Measurements from ENCODE around the gene BPTF.
"Not testable (repeated sequence)": the region's sequence is repeated elsewhere in the genome, so short reads cannot be mapped to it uniquely, and the experiment has no call there.

Gene BPTF

DNA sequence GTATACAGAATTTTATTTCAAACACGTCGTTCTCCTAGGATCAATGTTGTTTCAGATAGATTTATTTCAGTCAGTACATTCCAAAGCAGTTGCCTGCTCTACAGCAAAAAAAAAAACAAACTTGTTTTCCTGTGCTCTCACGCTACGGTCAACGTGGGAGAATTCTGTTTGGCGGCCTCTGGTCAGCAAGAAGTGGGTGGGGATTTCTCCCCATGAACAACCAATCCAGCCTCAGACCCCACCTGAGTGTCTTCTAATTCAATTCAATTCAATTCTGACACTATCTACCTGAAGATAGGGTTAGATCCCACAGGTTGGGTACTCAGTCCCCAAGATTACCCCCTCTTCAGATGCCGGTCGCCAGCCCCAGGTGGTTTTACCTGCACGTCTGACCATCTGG is 148.9 kb downstream of the BPTF start:
- DNase-seq (ENCODE audit: low read depth) = no peak

DNA sequence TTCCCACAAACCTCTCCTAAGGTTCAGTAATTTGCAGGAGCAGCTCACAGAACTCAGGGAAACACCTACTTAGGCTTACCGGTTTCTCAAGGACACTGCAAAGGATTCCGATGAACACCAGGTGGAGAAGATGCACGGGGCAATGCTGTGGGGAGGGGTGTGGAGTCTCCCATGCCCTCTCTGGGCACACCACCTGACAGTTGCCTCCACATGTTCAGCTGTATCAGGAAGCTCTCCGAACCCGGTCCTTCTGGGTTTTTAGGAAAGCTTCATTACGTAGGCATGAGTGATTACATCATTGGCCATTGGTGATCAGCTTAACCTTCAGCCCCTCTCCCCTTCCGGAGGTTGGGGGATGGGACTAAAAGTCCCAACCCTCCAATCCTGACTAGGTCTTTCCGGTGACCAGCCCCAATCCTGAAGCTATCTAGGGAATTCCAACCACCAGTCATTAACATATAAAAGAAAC is 149.3 kb downstream of the BPTF start:
- DNase-seq (ENCODE audit: low read depth) = no peak

DNA sequence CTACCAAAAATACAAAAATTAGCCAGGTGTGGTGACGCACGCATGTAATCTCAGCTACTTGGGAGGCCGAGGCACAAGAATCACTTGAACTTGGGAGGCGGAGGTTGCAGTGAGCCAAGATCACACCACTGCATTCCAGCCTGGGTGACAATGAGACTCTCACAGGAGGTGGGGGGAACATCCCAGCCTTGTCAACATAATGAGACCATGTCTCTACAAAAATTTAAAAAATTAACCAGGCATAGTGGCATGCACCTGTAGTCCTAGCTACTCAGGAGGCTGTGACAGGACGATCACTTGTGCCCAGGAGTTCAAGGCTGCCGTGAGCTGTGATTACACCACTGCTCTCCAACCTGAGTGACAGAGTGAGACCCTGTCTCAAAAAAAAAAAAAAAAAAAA is 151.0 kb downstream of the BPTF start:
- not testable (repeated sequence) for DNase-seq (ENCODE audit: low read depth)

DNA sequence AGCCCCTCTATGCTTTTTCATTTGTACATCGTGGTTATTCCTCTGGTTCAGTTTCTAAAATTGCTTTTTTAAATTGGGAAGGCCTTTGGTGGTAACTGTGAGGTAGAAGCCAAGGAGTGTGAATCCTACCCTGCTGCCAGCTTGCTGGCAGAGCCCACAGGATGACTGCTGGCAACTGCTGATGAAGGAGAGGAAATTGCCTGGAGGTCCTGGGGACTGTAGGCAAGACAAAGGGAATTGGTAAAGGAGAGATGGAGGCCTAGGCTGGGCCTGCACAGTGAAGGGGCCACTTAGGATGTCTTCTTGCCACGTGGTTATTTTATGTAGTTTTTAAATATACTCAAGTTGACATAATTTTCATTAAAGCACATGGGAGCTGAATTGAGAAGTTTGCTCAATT is 155.2 kb downstream of the BPTF start:
- DNase-seq (ENCODE audit: low read depth) = no peak

DNA sequence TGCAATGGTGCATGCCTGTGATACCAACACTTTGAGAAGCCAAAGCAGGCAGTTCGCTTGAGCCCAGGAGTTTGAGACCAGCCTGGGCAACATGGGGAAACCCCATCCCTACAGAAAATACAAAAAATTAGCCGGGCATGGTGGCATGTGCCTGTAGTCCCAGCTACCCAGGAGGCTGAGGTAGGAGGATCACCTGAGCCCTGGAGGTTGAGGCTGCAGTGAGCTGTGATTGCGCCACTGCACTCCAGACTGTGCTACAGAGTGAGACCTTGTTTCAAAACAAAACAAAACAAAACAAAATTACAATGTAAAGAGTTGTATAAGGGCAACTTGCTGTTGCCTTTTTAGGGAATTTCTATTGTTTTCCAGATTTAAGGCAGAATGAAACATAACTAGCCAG is 155.6 kb downstream of the BPTF start:
- DNase-seq (ENCODE audit: low read depth) = not testable (repeated sequence)

DNA sequence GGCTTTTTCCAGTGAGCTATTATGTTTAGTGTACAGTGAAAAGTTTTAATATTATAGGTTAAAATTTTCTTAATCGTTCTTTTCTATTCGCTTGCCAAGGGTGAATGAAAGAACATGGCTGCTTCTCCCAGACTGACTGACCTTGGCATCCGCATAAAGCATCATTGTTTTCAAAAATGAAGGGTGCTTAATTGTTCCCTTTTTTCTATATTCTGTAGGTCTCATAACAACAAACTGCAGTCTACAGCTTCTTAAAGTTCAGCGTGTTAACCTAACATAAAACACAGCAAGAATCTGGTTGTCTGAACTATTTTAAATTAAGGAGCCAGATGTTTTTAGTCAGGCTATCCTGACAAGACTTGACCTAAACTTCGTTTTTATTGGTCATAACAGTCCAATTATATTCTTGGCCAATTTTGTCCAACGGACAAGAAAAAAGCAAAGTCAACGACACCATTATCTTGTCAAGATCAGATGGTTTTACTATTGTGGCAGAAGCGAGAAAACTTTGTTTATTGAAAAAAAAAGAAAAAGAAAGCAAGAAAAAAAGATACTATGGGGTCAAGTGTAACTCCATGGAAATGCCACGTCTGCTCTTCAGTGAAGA is 156.8 kb downstream of the BPTF start:
- DNase-seq (ENCODE audit: low read depth) = no peak

DNA sequence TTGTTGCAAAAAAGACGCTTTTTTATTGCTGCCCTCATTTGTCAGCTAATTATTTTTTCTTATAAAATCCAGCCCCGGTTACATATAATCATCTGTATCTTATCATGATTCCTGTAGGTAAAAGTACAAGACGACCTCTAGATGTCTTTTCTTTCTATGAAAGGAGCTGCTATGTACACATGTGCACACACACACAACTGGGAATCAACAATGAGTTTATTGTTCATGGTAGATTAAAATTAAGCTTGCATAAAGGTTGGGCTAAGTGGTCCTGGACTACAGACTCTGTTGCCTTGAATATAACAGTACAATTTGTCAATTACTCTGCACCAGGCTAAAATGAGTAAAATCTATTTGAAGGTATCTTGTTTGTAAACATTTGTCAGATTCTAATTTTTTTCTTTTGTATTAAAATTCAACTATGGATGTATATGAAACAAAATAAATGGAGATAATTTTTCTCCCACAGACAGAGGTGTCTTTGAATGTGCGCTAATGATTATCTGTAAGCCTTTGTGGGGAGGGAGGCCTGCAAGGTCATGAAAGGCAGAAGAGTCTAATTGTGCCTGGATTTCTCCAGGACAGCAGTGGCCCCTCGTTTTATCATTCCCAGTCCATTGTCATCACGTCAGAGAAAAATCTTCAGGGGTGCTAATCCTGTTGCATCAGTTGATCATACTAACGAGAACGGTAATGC is 157.5 kb downstream of the BPTF start:
- no peak for DNase-seq (ENCODE audit: low read depth)

DNA sequence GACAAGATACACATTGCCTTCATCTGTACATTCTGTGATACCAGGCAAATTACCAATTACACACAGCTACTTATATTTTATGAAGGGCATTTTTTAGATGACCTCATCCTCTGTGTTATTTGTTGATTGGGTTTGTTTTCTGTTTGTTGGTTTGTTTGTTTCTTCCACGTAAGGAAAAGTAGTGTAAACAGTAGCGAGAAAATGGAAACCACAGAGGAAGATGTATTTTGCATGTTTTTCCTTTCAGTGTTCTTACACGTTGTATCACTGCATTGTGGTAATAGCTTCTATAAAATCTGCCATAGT is 158.0 kb downstream of the BPTF start:
- no peak for DNase-seq (ENCODE audit: low read depth)

DNA sequence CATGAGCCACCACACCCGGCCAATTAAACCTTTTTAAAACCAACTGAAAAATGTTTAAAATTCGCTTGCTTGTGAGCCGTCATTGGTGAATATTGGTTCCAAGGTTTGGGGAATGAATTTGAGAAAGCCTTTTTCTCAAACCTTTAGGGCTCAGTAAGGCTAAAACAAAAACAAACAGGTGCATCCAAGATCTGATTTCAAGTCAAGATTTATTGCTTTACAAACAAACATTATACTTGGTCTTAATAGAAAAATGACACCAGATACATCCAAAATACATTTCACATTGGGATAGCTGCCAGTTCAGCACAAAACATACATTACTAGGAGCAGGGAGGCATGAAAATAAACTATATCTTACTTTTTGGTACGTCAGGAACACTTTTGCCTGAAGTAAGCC is 165.6 kb downstream of the BPTF start:
- no peak for DNase-seq (ENCODE audit: low read depth)

DNA sequence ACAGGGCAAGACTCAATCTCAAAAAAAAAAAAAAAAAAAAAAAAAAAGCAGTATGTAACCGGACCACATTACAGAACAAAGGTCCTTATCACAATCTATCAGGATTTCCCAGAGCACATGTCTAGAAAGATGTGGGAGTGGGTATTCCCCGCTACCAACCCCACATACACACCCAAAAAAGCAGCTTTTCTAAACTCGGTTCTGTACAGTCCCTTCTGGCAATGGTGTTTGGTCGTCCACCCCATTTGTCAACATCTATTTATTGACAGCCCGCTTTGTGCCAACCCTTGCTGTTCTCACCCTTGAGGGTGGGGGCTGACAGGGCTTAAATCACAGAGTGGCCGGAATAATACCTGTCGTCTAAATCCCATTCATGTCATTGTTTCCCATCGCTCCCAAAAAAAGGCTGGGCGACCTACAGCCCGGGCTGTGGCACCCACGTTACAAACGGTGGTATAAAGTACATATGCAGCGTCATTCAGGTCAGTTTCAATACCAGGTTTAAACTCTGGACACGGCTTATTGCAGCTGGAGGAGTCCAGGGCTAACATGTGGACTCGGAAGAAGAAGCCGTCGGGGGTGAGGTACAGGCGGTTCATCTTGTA is 167.3 kb downstream of the BPTF start:
- DNase-seq (ENCODE audit: low read depth) = no peak

DNA sequence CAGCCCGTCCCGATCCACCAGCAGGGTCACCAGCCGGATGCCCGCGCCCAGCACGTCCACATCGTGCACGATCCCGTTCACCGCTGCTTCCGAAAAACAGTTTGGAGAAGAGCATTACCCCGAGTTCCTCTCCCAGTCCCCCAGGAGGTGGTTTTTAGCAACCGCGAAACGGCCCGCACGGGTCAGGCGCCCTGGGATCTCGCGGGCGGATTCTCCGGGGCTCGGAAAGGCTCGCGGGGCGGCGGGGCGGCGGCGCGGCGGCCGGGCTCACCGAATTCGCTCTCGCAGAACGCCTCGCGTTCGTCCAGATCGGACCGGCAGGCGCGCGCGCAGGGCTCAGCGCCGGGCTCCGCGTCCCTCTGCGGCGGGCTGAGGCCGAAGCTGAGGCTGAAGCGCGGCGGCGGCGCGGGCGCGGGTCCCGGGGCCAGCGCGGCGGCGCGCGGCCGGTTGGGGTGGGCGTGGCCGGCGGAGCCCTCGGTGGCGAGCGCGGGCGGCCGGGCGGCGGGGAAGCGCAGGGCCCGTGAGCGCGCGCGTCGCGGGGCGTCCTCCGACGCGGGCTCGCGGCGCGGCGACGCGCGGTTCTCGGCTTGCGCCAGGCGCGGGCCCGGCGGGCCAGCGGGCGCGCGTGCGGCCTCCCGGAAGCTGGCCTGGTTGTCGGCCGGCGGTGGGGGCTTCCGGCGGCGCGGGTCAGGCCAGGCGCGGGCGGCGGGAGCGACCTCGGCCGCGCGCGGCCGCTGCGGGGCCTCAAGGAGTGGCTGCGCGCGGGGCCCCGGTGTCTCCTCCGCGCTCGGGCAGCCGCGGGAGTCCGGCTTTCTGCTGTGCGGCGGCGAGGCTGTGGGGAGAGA is 168.1 kb downstream of the BPTF start:
- no peak for DNase-seq (ENCODE audit: low read depth)

DNA sequence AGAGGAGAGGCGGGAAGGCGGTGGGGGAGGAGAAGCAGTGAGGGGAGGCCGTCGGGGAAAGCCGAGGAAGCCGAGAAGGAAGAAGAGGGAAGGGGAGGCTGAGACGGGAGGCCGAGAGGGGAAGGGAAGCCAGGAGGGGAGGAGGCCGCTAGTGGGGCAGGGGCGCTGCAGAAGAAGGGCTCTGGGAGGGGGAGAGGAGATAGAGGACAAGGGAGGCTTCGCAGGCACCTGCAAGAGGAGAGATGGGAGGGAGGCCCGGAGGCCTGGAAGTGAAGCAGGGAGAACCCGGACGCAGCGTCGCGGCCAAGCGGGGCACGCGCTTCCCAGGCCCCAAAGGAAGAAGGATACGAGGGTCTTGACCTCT is 168.7 kb downstream of the BPTF start:
- no peak for DNase-seq (ENCODE audit: low read depth)

DNA sequence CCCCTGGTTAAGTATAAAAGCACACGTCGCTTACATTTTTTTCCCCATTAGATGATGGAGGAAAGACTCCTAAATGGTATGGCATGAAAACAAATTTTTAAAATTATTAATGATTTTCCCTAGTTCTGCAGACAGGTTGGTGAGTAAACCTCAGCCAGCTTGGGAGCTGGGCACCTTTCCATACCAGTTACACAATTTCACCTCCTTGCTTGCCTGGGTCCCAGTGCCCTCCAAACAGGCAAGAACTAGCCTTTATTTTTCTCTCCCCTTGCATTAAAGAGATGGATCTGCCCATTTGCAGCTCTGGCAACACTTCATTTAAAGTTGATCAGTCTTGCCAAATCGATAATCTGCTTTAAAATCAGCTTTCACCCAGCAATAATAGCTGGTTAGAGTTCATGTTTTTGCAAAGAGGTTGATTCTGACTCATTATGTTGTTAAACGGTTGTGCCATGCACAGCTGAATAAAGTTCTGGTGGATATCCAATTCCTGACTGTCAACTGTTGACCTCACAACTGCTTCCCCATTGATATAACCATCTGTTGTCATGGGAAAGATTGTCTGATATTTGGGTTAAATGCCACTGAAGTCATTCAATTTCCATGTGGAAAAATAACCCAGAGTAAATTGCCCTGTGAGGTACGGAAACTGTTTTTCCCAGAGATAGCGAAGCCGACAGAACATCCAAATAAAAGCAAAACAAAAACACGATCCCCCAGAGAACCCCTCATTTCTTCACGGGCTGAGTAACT is 169.7 kb downstream of the BPTF start:
- no peak for DNase-seq (ENCODE audit: low read depth)

DNA sequence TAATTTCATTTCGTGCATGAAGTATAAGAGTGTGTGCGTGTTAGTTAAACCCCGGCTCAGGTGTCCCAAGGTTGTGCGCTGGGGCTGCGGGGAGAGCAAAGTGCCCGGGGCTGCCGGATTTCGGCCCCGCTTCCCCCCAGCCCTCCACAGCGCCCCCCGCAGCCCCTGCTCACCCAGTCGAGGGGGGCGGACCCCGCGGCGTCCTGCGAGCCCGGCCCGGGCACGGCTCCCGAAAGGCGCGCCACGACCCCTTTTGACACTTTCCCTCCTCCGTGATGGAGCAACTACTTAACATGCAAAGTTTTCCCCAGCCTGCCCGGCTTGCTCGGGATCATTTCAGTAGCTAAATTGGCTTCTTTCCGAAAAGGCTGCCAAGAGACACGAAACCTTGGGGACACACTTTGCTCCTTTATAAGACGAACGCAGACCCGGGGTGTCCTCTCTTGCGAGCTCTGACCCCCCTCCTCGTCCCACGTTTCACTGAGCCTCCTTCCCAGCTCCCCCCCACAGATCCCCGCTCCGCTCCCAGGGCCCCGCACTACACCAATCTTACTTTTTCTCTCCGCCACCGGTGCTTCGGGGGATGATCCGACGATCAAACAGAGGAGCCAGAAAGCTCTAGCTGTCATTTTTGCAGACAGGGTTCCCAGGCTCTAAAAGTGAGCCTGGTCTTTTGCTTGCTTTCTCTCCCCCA is 170.4 kb downstream of the BPTF start:
- DNase-seq (ENCODE audit: low read depth) = no peak

DNA sequence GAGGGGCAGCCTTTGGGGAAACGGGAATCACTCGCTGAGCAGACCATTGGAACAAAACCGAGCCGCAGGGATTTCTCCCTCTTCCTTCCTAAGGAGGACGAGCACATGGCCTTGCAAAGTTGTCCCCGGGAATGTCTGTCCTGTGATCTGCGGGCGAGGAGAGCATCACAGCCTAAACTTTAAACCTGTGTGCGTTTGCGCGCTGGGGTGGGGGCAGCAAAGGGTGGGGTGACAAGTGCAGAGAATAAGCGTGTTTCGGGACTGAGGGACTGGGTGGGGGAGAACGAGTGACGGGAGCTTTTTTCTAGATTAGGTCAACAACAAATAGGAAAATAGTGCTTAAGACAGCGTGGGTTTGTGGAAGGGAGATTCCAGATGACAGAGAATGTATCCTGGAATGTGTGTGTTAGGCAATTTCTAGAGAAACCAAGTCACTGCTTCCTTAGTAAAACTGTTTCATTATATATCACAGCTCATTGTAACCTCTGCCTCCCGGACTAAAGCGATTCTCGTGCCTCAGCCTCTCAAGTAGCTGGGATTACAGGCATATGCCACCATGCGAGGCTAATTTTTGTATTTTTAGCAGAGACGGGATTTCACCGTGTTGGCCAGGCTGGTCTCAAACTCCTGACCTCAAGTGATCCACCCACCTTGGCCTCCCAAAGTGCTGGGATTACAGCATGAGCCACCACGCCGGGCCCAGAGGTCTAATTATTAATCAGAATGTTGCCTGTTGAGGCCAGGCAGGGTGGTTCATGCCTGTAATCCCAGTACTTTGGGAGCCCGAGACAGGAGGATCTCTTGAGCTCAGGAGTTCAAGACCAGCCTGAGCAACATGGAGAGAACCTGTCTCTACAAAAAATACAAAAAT is 171.2 kb downstream of the BPTF start, which contains the start of gene C17orf58:
TSS of gene C17orf58 (minus strand) at position 169 of the 871 bp plus-strand sequence. CDS start 271 bp downstream, outside the sequence.
- DNase-seq (ENCODE audit: low read depth) = not testable (repeated sequence)

DNA sequence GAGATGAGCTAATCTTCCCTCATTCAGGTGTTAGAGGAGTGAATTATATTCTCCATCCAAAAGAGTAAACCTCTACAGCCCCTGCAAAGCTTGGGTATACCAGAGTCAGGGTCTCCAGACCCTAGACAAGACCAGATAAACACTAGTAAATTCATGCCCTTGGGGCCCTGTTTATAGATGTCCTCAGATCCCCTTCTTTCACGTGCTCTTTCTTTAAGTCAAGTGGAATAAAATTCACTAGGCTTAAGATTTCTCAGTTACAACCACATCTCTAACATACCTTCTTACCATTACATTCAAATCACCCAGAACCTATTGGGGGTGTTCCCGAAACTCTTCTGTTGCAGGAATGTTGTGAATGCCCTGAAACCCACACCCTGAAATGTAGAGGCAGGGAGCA is 173.2 kb downstream of the BPTF start:
- no peak for DNase-seq (ENCODE audit: low read depth)

DNA sequence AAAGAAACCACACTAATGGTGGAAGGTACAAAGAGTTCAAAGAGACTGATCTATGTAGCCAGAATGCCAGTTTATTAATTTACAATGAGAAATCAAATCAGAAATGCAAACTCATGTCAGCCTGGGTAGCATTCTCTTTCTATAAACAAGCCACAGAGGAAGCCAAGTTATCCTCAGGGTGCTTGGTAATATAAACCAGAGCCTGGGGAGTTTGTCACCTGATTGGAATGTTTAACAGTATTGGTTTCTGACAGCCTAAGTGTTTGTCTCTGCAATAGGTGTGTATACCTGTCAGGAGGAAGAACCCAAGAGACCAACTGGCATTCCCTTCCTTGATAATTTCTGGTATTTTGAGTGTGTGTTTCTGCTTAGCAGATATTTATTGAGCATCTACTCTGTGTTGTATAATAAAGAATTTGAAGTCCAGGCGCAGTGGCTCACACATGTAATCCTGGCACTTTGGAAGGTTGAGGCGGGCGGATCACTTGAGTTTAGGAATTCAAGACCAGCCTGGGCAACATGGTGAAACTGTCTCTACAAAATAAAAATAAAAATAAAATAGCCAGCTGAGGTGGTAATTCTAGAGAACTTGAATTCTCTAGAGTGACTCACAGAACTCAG is 174.1 kb downstream of the BPTF start:
- DNase-seq (ENCODE audit: low read depth) = no peak

DNA sequence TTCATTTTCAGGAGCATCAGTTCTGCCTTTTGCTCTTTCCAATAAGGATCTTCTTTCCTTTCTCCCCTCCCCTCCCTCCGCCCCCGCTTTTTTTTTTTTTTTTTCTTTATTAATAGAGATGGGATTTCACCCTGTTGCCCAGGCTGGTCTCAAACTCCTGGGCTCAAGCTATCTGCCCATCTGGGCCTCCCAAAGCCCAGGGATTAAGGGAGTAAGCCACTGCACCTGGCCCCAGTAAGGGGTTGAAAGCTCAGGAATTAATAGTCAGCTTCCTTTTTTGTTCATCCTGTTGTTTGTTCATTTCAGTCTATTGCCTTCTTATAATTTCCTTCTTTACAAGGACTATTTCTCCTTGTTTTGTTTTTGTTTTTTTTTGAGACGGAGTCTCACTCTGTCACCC is 178.9 kb downstream of the BPTF start:
- no peak for DNase-seq (ENCODE audit: low read depth)

DNA sequence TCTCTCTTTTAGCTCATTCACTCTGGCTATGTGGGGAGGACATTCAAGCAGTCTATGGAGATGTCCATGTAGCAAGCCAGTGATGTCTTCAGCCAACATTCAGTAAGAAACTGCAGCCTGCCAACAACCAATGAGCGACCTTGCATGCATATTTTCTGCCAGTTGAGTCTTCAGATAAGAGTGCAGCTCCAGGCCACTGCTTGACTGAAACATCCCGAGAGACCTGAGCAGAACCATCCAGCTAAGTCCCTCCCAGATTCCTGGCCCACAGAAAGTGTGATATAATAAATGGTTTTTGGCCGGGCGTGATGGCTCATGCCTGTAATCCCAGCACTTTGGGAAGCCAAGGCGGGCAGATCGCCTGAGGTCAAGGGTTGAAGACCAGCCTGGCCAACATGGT is 181.5 kb downstream of the BPTF start:
- DNase-seq (ENCODE audit: low read depth) = no peak

DNA sequence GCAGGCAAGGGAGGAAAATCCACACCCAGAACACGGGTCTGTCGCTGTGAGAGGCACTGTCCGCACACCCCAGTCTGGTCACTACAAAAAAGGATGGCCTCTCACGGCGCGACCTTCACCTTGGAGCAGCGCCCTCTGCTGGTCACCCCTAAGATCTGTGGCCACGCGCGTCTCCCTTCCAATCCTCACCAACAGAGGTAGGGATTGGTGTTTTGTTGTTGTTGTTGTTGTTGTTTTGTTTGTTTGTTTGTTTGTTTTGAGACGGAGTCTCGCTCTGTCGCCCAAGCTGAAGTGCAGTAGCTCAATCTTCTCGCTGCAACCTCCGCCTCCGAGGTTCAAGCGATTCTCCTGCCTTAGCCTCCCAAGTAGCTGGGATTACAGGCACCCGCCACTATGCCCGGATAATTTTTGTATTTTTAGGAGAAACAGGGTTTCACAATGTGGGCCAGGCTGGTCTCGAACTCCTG is 185.9 kb downstream of the BPTF start:
- DNase-seq (ENCODE audit: low read depth) = no peak
